Loucy (cell line): ENCODE measurements around the gene PTBP1.

Source experiments
- EZH2phosphoT487 ChIP-seq: fragments of 200-600 bp; IDR thresholded peaks from 2 replicates; pipeline ENCODE4 v1.6.1; 2018; ENCODE audit warnings: antibody characterized with exemption, mild to moderate bottlenecking, moderate library complexity, borderline replicate concordance
- TF ChIP-seq, protein P1 (sequence below): fragments of 200-600 bp; sonication (generic); conservative IDR thresholded peaks from 2 replicates; pipeline ENCODE4 v1.5.1; 2014; ENCODE audit warnings: mild to moderate bottlenecking, antibody characterized with exemption, low read length

DNA sequence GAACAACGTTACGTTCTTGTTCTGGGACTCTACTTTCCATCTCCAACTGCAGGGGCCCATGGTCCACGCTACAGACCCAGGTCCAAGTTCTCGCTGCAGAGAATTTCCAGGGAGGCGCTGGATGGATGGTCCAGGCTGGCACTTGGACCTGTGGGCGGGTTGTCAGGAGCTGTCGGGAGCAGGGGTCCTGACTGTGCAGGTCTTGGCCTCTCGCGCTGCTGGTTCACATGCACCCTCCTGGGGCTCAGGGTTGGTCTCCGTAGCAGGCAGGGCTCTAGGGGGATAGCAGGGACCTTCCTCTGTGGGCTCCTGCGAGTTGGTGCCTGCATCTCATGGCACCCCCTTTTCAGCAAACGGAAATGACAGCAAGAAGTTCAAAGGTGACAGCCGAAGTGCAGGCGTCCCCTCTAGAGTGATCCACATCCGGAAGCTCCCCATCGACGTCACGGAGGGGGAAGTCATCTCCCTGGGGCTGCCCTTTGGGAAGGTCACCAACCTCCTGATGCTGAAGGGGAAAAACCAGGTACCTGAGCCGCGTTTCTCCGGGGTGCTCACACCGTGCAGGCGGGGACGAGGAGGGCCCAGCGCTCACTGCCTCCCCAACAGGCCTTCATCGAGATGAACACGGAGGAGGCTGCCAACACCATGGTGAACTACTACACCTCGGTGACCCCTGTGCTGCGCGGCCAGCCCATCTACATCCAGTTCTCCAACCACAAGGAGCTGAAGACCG, 6.6 kb downstream of the PTBP1 start:
- TF ChIP-seq, protein P1, sequence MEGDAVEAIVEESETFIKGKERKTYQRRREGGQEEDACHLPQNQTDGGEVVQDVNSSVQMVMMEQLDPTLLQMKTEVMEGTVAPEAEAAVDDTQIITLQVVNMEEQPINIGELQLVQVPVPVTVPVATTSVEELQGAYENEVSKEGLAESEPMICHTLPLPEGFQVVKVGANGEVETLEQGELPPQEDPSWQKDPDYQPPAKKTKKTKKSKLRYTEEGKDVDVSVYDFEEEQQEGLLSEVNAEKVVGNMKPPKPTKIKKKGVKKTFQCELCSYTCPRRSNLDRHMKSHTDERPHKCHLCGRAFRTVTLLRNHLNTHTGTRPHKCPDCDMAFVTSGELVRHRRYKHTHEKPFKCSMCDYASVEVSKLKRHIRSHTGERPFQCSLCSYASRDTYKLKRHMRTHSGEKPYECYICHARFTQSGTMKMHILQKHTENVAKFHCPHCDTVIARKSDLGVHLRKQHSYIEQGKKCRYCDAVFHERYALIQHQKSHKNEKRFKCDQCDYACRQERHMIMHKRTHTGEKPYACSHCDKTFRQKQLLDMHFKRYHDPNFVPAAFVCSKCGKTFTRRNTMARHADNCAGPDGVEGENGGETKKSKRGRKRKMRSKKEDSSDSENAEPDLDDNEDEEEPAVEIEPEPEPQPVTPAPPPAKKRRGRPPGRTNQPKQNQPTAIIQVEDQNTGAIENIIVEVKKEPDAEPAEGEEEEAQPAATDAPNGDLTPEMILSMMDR = no peak
- TF ChIP-seq EZH2phosphoT487 = no peak
